Osteocyte (in vitro differentiated cells): ENCODE data around the gene HNRNPCL2. TPM values are rescaled to one million over a fixed set of nuclear protein-coding genes. Genes with fewer than 3 reads are reported as not detected.
"Not testable (repeated sequence)": the region's sequence is repeated elsewhere in the genome, so short reads cannot be mapped to it uniquely, and the experiment has no call there.

Experiments
- DNase-seq: peaks from one replicate; pipeline ENCODE4 v3.0.0; 2021; ENCODE audit warnings: mixed read lengths; ENCODE audit not compliant: unreplicated experiment; ENCODE audit errors: extremely low spot score
- H3K27ac Mint-ChIP-seq: one replicate; pipeline ENCODE4 v1.8.0; 2021; ENCODE audit warnings: mild to moderate bottlenecking, mixed read lengths; ENCODE audit not compliant: unreplicated experiment
- H3K27me3 Mint-ChIP-seq: one replicate; pipeline ENCODE4 v1.8.0; 2021; ENCODE audit warnings: mixed read lengths; ENCODE audit not compliant: unreplicated experiment
- H3K36me3 Mint-ChIP-seq: one replicate; pipeline ENCODE4 v1.8.0; 2021; ENCODE audit warnings: mixed read lengths; ENCODE audit not compliant: unreplicated experiment
- H3K4me1 Mint-ChIP-seq: one replicate; pipeline ENCODE4 v1.8.0; 2021; ENCODE audit warnings: mixed read lengths; ENCODE audit not compliant: unreplicated experiment
- H3K4me3 Mint-ChIP-seq: one replicate; pipeline ENCODE4 v1.8.0; 2021; ENCODE audit warnings: mild to moderate bottlenecking, moderate library complexity, mixed read lengths; ENCODE audit not compliant: unreplicated experiment
- H3K9me3 Mint-ChIP-seq: one replicate; pipeline ENCODE4 v1.8.0; 2021; ENCODE audit warnings: mixed read lengths; ENCODE audit not compliant: unreplicated experiment
- long read RNA-seq: library from polyadenylated mRNA; unstranded; transcript quantifications from one replicate; pipeline ENCODE4 v2.0.0, GENCODE V29; 2021
- total RNA-seq: library from RNA; stranded (reverse); gene quantifications from 2 replicates; pipeline ENCODE4 v1.2.1, GENCODE V29; 2021

Gene HNRNPCL2
- total RNA-seq = not detected in 2 replicates
- long read RNA-seq = 0 reads

DNA sequence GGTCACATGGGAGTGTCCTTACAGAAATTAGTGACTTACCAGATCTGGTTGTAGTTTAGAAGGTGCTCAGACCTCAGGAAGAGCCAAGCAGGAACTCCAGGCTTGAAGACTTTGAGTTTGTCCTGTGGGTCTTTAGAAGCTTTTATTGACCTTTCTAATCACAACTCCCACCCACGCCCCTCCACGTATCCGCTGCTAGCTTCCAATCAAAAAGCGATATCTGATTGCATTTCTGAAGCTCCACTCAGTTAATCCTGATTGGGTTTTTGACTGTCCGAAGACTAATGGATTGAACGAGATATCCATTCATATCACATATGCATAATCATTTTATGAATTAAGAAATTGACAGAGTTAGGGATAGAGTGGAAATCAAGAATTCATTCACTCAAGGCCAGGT is at the start of gene HNRNPCL2:
HNRNPCL2 (minus strand) TSS at position 101 of the 400 bp plus-strand sequence. CDS start 454 bp downstream, outside the sequence.
- H3K4me1 Mint-ChIP-seq, H3K4me3 Mint-ChIP-seq, H3K27me3 Mint-ChIP-seq, DNase-seq, H3K27ac Mint-ChIP-seq, H3K36me3 Mint-ChIP-seq: not testable (repeated sequence)
- peaks cover 36% of the 10 kb centered on the region for H3K9me3 Mint-ChIP-seq

DNA sequence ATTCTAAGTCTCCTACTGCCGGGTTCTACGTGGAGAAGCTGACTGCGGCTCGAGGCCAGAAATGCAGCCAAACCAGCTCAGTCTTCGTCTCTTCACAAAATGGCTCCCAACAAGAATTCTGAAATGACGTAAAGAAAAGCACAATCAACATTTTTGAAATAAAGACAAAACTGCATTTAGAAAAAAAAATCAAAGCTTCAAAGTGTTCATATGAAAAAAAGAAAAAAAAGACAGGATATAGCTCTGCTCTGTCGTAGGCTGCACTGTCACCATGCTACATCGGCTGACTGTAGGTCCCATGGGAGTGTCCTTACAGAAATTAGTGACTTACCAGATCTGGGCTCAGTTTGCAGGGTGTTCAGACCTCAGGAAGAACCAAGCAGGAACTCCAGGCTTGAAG is 48.9 kb upstream of the HNRNPCL2 start, which contains the start of gene HNRNPCL4:
HNRNPCL4 (minus strand) TSS at position 101 of the 400 bp plus-strand sequence. CDS start 164 bp downstream, outside the sequence.
- H3K9me3 Mint-ChIP-seq, H3K27ac Mint-ChIP-seq, H3K4me3 Mint-ChIP-seq, H3K36me3 Mint-ChIP-seq, DNase-seq, H3K27me3 Mint-ChIP-seq, H3K4me1 Mint-ChIP-seq: not testable (repeated sequence)

DNA sequence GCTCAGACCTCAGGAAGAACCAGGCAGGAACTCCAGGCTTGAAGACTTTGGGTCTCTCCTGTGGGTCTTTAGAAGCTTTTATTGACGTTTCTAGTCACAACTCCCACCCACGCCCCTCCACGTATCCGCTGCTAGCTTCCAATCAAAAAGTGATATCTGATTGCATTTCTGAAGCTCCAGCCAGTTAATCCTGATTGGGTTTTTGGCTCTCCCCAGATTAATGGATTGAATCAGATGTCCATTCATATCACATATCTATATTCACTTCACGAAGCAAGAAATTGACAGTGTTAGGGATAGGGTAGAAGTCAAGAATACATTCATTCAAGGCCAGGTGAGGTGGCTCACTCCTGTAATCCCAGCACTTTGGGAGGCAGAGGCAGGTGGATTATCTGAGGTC is 39.3 kb upstream of the HNRNPCL2 start, which contains the start of gene PRAMEF26:
PRAMEF26 (minus strand) TSS at position 101 of the 400 bp plus-strand sequence. CDS start 2,914 bp downstream, outside the sequence.
- DNase-seq, H3K4me3 Mint-ChIP-seq, H3K9me3 Mint-ChIP-seq, H3K4me1 Mint-ChIP-seq, H3K27me3 Mint-ChIP-seq, H3K36me3 Mint-ChIP-seq, H3K27ac Mint-ChIP-seq: not testable (repeated sequence)

DNA sequence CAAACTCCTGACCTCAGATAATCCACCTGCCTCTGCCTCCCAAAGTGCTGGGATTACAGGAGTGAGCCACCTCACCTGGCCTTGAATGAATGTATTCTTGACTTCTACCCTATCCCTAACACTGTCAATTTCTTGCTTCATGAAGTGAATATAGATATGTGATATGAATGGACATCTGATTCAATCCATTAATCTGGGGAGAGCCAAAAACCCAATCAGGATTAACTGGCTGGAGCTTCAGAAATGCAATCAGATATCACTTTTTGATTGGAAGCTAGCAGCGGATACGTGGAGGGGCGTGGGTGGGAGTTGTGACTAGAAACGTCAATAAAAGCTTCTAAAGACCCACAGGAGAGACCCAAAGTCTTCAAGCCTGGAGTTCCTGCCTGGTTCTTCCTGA is 46.2 kb downstream of the HNRNPCL2 start, which contains the start of gene PRAMEF25:
PRAMEF25 (plus strand) TSS at position 301 of the 400 bp plus-strand sequence. CDS start 2,920 bp downstream, outside the sequence.
- H3K4me3 Mint-ChIP-seq, H3K4me1 Mint-ChIP-seq, H3K9me3 Mint-ChIP-seq, H3K36me3 Mint-ChIP-seq, DNase-seq, H3K27me3 Mint-ChIP-seq, H3K27ac Mint-ChIP-seq: not testable (repeated sequence)

Other genes starting within 250 kb of the HNRNPCL2 start
- not detected in 2 replicates for gene PRAMEF4, start 230.7 kb downstream of the HNRNPCL2 start, total RNA-seq
- not detected in 2 replicates for gene PRAMEF10, start 218.6 kb downstream of the HNRNPCL2 start, total RNA-seq
- not detected in 2 replicates for gene PRAMEF7, start 200.2 kb downstream of the HNRNPCL2 start, total RNA-seq
- gene PRAMEF6, start 169.3 kb downstream of the HNRNPCL2 start, total RNA-seq = not detected in 2 replicates
- not detected in 2 replicates for gene PRAMEF27, start 60.3 kb downstream of the HNRNPCL2 start, total RNA-seq
- not detected in 2 replicates for gene HNRNPCL3, start 56.1 kb downstream of the HNRNPCL2 start, total RNA-seq
- not detected in 2 replicates for gene PRAMEF25, start 46.1 kb downstream of the HNRNPCL2 start, total RNA-seq
- gene PRAMEF26, start 39.2 kb upstream of the HNRNPCL2 start, total RNA-seq = not detected in 2 replicates
- not detected in 2 replicates for gene HNRNPCL4, start 48.8 kb upstream of the HNRNPCL2 start, total RNA-seq
- not detected in 2 replicates for gene PRAMEF9, start 55.0 kb upstream of the HNRNPCL2 start, total RNA-seq
- not detected in 2 replicates for gene PRAMEF13, start 84.6 kb upstream of the HNRNPCL2 start, total RNA-seq
- not detected in 2 replicates for gene PRAMEF18, start 109.3 kb upstream of the HNRNPCL2 start, total RNA-seq
- not detected in 2 replicates for gene PRAMEF5, start 137.3 kb upstream of the HNRNPCL2 start, total RNA-seq
- gene PRAMEF8, start 168.3 kb upstream of the HNRNPCL2 start, total RNA-seq = not detected in 2 replicates
- not detected in 2 replicates for gene PRAMEF33, start 186.7 kb upstream of the HNRNPCL2 start, total RNA-seq
- not detected in 2 replicates for gene PRAMEF15, start 198.7 kb upstream of the HNRNPCL2 start, total RNA-seq
- gene PRAMEF14, start 230.3 kb upstream of the HNRNPCL2 start, total RNA-seq = not detected in 2 replicates